Endometrial microvascular endothelial cells (primary cell): Measurements from ENCODE around the gene AHR. TPM values are rescaled to one million over a fixed set of nuclear protein-coding genes. Genes with fewer than 3 reads are reported as not detected.
"Not testable (repeated sequence)": the region's sequence is repeated elsewhere in the genome, so short reads cannot be mapped to it uniquely, and the experiment has no call there.

Source experiments
- in situ Hi-C: cut with HindIII; loops from 2 replicates; pipeline ENCODE4 v1.10.0; 2017; ENCODE audit warnings: low sequenced_read_pairs, low pct_unique_long_range_greater_than_20kb; ENCODE audit errors: inconsistent ontology term
- total RNA-seq: library from RNA; depleted of rRNA; stranded (reverse); fragments of >200 nt; gene quantifications from one replicate; pipeline ENCODE4 v1.2.3, GENCODE V29; 2015; ENCODE audit errors: inconsistent ontology term

The AHR gene
- total RNA-seq, 1 donor from 2014 or later: 92.1 TPM

DNA sequence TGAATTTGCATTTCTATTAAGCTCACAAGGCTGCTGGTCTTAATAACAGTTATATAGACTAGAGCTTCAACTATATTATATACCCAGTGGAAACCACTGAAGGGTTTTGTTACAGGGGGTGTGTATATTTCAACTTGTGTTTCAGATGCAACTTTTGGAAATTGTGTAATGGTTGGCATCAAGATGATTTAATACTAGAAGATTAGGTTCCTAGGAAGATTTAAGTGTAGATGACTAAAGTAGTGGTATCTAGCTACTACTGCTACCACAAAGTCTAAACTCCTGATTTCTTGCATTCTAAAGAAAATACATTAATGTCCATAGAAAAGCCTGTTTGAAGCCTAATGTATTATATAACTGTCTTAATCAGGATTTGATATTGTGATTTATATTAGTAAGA lies 30.2 kb downstream of the AHR start:
- in situ Hi-C loops: no loop called here

DNA sequence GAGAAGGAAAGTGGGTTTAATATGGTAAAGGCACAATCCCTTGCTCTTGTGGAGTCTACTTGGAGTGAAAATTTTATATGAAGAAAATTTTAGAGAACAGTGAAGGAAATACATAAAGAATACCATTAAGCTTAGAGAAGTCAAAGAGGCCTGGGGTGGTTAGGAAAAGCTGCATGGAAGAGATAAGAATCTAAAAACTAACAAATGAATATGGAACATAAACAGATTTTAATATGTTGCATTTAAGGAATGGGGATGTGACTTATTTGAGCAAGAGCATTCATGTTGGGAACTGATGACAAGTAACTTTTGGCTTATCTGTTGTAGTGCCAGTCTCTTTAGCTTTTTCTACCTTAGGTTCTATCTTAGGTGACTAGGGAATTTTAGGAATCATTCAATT lies 31.0 kb downstream of the AHR start:
- in situ Hi-C loops: no loop called here

DNA sequence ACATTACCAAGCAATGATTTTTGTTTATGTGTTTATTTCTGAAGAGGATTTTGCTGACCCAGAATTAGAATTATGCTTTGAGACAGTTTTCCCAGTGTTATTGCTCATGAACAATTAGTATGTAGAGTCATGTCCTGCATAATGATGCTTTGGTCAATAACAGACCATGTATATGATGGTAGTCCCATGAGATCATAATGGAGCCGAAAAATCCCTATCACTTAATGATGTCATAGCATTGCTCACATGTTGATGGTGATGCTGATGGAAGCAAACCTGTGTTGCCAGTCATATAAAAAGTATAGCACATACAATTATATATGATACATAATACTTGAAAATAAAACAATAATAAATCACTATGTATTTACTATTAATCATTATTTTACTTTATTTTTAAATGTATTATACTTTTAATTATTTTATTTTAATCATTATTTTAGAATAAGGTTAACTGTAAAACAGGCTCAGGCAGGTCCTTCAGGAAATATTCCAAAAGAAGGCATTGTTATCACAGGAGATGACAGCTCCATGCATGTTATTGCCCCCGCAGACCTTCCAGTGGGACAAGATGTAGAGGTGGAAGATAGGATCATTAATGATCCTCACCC lies 33.5 kb downstream of the AHR start:
- in situ Hi-C loops: no loop called here

DNA sequence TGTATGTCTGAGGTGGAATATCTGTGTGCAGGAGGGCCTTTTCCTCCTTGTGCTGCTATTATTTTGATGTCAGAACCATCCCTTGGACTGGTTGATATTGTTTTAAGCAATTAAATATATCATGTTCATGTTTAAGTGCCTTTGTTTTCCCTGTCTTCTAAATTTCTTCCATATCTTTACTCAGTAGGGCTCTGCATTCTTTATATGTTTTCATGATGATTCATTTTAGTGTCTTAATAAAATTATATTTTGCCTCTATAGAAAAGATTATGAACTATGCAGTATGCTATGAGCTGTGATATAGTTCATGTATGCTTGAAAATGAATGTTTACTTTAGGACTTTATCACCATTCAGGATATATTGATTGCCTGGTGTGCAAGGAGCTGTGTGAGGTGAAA lies 34.8 kb downstream of the AHR start:
- in situ Hi-C loops: no loop called here

DNA sequence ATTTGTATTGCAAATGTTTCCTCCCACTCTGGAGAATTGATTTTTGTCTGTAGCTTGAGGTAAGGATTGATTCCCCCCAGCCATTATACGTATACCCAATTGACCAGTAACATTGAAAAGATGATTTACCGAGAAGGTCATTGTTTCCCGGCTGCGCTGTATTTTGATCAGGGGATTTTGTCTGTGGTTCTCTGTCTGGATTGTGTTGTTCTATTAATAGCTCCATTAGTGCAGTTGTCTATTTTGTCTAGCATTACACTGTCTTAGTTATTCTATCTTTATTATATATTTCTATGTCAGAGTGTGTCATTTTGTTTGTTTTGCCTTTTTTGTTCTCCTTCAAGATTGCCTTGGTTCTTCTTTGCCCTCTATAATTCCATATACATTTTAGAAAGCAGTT lies 37.7 kb downstream of the AHR start:
- in situ Hi-C loops: no loop called here

DNA sequence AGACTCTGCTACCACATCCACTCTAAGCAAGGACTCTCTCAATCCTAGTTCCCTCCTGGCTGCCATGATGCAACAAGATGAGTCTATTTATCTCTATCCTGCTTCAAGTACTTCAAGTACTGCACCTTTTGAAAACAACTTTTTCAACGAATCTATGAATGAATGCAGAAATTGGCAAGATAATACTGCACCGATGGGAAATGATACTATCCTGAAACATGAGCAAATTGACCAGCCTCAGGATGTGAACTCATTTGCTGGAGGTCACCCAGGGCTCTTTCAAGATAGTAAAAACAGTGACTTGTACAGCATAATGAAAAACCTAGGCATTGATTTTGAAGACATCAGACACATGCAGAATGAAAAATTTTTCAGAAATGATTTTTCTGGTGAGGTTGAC lies 40.7 kb downstream of the AHR start:
- in situ Hi-C loops: no loop called here

DNA sequence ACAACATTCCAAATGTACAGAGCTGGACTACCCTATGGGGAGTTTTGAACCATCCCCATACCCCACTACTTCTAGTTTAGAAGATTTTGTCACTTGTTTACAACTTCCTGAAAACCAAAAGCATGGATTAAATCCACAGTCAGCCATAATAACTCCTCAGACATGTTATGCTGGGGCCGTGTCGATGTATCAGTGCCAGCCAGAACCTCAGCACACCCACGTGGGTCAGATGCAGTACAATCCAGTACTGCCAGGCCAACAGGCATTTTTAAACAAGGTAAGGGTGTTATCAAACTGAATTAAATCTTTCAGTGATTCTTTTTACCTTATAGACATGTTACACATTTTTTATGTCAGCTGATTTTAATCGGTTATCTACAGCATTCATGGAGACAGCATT lies 41.5 kb downstream of the AHR start:
- in situ Hi-C loops: no loop called here

DNA sequence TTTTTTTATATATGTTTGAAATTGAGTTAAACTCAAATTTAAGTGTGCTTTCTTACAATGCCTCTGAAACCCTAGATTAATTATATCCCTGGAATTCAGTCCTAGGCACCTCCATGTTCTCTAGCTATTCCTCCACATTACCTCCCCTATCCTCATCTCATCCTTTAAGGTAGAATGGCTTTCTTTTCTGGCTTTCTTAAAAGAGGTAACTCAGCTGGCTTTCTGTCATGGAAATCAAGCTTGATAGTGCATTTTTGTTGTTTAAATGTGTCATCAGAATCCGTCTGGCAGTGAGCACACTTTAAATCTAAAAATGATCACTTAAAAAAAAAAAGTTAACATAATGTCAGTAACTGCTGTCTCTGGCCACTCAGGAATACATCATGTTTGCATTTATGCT lies 42.2 kb downstream of the AHR start:
- in situ Hi-C loops: no loop called here

DNA sequence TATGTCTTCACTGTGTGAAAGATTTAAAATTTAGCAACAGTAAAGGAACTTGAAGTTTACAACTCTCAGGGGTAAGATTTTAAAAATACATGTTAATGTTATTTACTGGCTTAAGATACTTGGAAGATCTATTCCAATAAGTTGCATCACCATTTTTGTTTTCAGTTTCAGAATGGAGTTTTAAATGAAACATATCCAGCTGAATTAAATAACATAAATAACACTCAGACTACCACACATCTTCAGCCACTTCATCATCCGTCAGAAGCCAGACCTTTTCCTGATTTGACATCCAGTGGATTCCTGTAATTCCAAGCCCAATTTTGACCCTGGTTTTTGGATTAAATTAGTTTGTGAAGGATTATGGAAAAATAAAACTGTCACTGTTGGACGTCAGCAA lies 44.3 kb downstream of the AHR start:
- in situ Hi-C loops: no loop called here

DNA sequence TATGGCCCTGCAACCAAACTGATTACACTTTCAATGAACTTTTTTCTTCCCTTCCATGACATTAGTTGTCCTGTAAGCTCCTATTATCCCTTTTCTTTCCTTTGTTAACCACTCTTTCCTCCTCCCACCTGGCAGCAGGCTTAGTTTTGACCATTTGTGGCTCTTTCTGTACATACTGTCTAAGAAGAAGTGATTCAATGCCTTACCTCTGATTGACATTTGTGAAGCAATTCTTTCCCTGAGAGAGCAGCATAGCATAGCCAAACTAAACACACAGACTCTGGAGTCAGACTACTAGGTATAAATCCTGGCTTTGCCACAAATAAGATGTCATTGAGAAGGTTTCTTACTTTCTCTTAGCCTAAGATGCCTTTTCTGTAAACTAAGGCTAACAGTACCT lies 48.9 kb downstream of the AHR start:
- in situ Hi-C loops: no loop called here

DNA sequence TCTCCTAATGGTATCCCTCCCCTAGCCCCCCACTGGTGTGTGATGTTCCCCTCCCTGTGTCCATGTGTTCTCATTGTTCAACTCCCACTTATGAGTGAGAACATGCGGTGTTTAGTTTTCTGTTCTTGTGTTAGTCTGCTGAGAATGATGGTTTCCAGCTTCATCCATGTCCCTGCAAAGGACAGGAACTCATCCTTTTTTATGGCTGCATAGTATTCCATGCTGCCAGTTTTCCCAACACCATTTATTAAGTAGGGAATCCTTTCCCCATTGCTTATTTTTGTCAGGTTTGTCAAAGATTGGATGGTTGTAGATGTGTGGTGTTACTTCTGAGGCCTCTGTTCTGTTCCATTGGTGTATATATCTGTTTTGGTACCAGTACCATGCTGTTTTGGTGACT lies 50.5 kb downstream of the AHR start:
- in situ Hi-C loops: not testable (repeated sequence)

DNA sequence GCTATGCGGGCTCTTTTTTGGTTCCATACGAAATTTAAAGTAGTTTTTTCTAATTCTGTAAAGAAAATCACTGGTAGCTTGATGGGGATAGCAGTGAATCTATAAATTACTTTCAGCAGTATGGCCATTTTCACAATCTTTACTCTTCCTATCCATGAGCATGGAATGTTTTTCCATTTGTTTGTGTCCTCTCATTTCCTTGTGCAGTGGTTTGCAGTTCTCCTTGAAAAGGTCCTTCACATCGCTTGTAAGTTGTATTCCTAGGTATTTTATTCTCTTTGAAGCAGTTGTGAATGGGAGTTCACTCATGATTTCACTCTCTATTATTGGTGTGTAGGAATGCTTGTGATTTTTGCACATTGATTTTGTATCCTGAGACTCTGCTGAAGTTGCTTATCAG lies 51.9 kb downstream of the AHR start:
- in situ Hi-C loops: not testable (repeated sequence)

DNA sequence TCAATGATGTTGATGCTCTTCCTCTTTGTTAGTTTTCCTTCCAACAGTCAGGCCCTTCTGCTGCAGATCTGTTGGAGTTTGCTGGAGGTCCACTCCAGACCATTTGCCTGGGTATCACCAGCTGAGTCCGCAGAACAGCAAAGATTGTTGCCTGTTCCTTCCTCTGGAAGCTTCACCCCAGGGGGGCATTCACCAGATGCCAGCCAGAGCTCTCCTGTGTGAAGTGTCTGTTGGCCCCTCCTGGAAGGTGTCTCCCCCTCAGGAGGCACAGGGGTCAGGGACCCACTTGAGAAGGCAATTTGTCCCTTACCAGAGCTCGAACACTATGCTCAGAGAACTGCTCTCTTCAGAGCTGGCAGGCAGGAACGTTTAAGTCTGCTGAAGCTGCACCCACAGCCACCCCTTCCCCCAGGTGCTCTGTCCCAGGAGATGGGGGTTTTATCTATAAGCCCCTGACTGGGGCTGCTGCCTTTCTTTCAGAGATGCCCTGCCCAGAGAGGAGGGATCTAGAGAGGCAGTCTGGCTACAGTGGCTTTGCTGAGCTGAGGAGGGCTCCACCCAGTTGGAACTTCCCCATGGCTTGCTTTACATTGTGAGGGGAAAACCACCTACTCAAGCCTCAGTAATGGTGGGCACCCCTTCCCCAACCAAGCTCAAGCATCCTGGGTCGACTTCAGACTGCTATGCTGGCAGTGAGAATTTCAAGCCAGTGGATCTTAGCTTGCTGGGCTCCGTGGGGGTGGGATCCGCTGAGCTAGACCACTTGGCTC lies 55.4 kb downstream of the AHR start:
- in situ Hi-C loops: not testable (repeated sequence)

DNA sequence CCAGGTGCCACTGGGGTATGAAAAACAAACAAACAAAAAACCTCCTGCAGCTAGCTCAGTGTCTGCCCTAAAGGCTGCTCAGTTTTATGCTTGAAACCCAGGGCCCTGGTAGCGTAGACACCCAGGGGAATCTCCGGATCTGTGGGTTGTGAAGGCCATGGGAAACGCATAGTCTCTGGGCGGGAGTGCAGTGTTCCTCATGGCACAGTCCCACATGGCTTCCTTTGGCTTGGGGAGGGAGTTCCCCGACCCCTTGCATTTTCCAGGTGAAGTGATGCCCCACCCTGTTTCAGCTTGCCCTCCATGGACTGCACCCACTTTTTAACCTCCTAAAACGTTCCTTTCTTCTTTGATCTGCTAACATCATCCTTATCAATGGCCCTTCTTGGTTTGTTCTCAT lies 56.0 kb downstream of the AHR start:
- in situ Hi-C loops: no loop called here

DNA sequence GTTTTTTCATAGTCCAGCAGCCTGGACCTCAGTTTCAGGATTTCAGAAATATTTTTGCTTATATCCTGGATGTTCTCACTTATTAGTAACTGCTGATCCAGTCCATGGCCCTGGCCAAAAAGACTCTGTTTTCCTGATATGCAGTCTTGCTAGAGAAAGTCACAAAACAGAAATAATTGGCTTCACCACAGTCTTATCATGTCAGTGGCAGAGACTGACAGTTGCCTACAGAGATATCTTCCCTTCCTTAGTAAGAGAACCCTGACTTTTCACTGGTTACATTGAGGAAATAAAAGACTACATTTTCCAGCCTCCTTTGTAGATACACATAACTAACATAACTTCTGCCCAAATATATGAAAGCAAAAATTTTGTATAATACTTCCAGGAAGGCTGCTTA lies 56.6 kb downstream of the AHR start:
- in situ Hi-C loops: no loop called here

DNA sequence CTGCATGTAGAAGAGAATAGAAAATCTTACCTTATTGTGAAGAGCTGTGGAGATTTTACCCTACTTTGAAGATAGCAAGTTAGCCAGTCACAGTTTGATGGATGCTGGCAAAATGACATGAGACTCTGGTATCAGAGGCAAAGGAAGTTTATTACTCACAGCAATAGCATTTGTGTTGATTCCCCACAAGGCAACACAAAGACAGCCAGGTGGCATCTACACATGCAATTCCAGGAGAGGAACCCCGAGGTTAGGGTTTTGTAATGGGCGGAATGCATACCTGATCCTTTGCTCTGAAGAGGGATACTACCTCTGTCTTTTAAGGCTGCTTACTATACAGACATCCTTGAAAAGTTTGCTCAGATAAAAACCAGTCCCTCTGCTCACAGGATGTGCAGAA lies 59.5 kb downstream of the AHR start:
- in situ Hi-C loops: no loop called here

DNA sequence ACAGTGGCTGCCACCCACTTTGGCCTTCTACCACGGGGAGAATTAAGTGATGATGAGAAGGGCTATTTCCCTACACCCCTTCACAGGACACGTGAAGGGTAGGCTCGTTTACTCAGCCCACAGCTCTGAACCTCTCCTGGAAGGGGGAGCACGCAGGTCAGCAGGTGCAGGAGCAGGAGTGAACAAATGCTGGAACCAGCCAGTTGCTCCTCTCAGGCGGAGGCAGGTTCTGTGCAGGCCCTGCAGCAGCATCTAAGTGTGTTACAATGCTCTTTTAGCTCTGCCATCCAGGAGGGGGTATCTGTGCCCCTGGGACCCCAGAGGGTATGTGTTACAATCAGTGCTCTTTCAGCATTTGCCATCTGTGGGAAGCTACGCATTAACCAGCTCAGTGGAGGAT lies 61.2 kb downstream of the AHR start:
- in situ Hi-C loops: no loop called here

DNA sequence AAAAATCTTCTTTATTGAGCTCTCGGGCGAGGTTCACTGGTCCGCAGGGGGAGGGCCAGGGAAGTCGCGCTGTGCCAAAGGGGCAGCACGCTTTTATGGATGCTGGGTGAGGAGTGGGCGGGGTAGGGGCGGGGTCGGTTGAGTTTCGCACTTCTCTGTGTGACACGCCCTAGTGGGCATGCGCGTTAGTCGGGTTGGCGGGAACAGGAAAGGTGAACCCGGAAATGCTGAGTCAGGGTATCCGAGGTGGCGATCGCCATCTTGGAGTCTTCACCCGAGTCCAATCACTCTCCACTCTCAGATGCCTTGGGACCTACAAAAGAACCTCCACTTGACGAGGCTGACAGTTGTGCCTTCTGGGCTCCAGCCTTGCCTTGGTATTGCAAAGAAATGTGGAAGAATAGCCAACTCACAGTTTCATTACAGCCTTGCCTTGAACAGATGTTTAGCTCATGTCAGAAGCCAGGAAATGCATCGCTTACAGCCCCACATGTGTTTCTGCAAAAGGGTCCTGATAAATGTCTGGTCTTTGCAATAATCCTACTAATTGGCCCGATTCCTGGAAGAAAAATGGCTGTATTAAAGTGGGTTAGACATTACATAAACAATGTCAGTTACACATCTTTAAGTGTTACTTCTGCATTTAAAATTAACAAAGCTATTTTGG lies 64.1 kb downstream of the AHR start:
- in situ Hi-C loops: no loop called here

DNA sequence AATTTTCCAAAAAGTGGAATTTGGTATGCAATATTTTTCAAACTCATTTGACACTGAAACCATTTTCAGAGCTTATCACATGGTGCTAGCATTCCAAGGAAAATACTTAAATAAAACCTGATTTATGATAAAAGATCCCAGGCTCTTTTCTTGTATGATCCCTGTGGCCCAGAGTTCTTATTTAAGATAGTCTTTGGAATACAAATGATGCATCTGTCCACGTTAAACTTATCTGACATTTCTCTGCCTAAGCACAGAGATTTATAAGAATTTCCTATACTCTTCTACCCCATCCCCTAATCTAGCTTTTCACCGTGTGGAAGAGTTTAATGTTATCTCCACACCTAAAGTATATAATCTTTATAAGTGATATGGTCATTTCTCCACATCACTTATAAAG lies 66.2 kb downstream of the AHR start:
- in situ Hi-C loops: no loop called here

DNA sequence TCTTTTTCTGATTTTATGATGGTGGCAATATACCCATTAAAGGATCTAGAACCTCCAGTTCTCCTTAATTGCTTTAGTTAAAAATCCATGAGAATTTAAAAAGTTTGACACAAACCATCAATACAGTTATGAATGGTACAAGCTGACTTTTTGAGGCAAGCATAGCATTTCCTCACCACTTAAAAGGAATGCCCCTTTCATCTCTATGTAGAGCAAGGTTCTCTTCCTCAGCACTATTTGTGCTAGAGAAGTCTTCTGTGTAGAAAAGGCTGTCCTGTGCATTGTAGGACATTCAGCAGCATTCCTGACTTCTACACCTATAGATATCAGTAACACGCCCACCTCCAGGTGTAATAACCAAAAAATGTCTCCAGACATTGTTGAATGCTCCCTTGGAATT lies 67.3 kb downstream of the AHR start:
- in situ Hi-C loops: no loop called here
